Activated CD8-positive, alpha-beta memory T cell treated with anti-CD3 and anti-CD28 coated beads for 24 hours (primary cell): ENCODE measurements around the gene PRDX5.

Source experiments
- DNase-seq: peaks from one replicate; pipeline ENCODE4 v3.0.0-alpha.2; 2020

PRDX5 gene

GRCh38 chr11:64327993-64328392 lies 10.1 kb downstream of the PRDX5 start:
- DNase-seq: no peak

- DNase-seq: no peak
Measured at GRCh38 chr11:64330888-64331287, 13.0 kb downstream of the PRDX5 start.

- peak; percentile 89 for DNase-seq
Measured at GRCh38 chr11:64331569-64332371, 13.8 kb downstream of the PRDX5 start.

- DNase-seq: no peak
Measured at GRCh38 chr11:64333556-64333955, 15.6 kb downstream of the PRDX5 start.

GRCh38 chr11:64334764-64335735 lies 17.1 kb downstream of the PRDX5 start:
- no peak for DNase-seq

- no peak for DNase-seq
Measured at GRCh38 chr11:64337538-64338249, 19.8 kb downstream of the PRDX5 start.

GRCh38 chr11:64338716-64339115 lies 20.8 kb downstream of the PRDX5 start:
- no peak for DNase-seq

GRCh38 chr11:64339286-64339685 lies 21.4 kb downstream of the PRDX5 start:
- DNase-seq: no peak

- DNase-seq: peak; percentile 92
Measured at GRCh38 chr11:64339754-64340408, 22.0 kb downstream of the PRDX5 start, which contains the start of gene CCDC88B. CCDC88B (plus strand) TSS chr11:64340204; CDS start chr11:64340267, 63 bp downstream.

- peak; percentile 95 for DNase-seq
Measured at GRCh38 chr11:64340671-64341335, 22.9 kb downstream of the PRDX5 start.

- no peak for DNase-seq
Measured at GRCh38 chr11:64341429-64341828, 23.5 kb downstream of the PRDX5 start.

GRCh38 chr11:64341851-64342791 lies 24.2 kb downstream of the PRDX5 start:
- DNase-seq: peak; percentile 97

- DNase-seq: no peak
Measured at GRCh38 chr11:64342869-64343745, 25.2 kb downstream of the PRDX5 start.

GRCh38 chr11:64343767-64344559 lies 26.0 kb downstream of the PRDX5 start:
- DNase-seq: no peak

GRCh38 chr11:64344787-64345186 lies 26.9 kb downstream of the PRDX5 start:
- DNase-seq: no peak

GRCh38 chr11:64347193-64347867 lies 29.4 kb downstream of the PRDX5 start:
- no peak for DNase-seq

- no peak for DNase-seq
Measured at GRCh38 chr11:64348383-64349024, 30.6 kb downstream of the PRDX5 start.

GRCh38 chr11:64349025-64349387 lies 31.1 kb downstream of the PRDX5 start:
- no peak for DNase-seq
